Right kidney (tissue), 1 donor: Measurements from ENCODE around the gene HNRNPAB.

Experiments
- DNase-seq: peaks from one replicate; pipeline ENCODE4 v3.0.0-alpha.2; 2016

Gene HNRNPAB

DNA sequence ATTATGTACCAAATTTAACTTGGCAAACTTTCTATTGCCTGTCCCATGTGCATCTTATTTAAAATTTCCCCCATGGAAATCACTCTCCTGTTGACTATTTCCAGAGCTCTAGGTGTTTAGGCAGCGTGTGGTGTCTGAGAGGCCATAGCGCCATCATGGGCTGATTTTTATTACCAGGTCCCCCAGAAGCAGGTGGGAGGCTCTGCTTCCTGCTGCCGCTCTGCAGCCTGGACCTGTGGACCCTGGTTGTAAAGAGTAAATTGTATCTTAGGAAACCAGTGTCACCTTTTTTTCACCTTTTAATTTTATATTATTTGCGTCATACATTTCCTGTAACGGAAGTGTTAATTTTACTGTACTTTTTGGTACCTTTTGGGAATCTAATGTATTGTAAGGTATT lies 6.4 kb downstream of the HNRNPAB start:
- DNase-seq, result no peak

DNA sequence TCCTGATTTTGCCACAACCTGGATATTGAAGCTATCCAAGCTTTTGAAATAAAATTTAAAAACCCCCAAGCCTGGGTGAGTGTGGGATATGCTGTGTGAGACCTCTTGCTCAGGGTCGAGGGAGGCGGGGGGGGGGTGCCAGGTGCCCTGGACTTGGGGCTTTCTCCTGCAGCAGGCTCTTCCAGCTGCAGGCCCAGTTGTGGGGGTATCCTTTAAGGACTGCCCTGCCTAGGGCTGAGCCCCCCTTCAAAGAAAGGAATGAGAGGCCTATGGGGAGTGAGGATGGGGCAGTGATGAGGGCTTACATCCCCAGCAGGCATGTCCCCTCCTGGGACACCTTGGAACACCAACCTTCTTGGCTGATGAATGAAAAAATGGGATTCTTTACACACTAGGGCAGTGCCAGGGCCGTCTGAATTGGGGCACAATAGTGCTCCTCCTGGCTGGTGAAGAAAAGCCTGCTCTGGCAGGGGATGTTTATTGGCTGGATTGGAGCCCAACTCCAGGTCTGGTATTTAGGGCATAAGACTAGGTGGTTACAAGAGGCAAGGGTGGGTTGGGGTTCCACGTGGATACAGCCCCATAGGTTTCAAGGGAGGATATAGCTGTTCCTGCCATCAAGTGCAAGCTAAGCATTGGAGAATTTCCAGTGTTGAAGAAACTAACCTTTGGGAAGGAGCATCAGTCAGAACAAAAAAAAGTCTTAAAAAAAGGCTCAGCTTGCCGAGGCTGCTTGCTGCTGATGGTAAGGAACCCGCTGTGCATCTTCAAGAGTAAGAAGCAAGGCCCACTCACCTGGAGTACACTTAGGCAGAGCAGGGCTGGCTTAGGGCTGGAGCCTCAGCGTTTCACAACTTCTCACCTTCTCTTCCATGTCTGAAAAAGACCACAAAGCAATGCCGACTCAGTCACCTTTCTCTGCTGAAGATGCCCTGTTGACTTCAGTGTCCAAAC lies 7.0 kb downstream of the HNRNPAB start:
- DNase-seq, result no peak

DNA sequence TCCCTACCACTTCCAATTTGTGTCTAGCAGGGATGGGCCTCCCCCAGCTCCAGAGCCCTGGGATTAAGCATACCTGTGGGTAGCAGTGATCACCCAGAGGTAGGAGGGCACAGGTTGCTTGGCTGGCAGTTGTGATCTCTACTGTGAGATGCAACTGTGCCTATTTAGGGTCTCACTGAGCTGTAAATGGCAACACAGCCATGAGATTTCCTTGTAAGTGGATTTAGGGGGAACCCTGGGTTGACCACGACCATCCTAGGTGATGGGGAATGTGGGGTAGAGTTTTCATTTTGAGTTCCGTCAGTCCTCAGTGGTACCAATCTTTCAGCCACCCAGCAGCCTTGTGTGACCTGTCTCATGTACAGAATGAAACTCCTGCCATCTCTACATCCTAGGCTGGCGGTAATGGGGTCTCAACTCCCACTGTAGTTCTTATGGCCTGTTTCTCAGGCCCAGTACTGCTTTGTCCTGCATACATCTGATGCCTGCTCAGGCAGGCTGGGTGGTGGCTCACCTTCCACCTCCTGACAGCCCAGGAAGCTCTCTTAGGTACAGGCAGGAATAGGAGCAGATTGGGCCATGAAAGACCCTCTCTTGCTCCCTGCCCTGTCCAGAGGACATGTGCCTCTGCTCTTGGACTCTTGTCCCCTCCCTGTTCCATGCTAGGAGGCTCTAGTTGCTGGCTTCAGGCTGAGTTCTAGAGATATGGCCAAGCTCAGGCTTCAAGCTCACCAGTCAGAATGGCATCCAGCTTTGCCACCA lies 8.1 kb downstream of the HNRNPAB start:
- no peak for DNase-seq

DNA sequence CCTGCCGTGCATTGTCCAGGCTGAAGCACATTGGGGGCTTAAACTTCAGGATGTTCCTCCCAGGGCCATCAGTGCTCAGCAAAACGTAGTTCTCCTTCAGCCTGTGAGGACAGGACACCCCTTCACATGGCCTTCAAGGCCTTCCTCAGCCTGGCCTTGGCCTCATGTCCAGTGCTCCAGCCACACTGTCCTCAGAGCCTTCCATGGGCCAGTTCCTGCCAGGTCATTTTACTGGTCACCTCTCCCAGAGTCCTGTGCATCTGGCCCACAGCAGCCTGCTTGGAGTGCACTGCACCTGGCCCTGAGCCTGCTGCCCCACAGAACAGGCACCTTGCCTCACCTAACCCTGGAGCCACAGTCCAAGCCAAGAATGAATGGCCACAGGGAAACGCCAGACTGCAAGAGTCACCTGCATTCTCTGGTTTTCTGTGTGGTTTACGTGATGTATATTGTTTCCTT lies 8.7 kb downstream of the HNRNPAB start:
- no peak for DNase-seq

DNA sequence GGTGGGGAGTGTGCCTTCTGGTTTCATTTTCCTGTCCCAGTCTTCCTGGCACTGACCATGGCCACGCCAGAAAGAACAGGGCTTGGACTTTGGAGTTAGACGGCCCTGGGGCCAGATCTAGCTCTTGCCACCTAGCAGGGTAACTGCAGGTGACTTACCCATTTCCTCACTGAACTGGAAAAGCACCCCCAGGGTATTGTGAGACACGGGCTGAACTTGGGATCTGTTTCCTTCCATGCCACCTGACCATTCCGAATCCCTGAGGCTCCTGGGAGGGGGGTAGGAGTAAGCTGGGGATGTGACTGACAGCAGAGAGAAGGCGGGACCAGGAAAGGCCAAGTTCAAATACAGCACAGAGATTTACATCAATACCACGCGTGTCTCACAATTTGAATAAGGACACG lies 9.4 kb downstream of the HNRNPAB start:
- no peak for DNase-seq

DNA sequence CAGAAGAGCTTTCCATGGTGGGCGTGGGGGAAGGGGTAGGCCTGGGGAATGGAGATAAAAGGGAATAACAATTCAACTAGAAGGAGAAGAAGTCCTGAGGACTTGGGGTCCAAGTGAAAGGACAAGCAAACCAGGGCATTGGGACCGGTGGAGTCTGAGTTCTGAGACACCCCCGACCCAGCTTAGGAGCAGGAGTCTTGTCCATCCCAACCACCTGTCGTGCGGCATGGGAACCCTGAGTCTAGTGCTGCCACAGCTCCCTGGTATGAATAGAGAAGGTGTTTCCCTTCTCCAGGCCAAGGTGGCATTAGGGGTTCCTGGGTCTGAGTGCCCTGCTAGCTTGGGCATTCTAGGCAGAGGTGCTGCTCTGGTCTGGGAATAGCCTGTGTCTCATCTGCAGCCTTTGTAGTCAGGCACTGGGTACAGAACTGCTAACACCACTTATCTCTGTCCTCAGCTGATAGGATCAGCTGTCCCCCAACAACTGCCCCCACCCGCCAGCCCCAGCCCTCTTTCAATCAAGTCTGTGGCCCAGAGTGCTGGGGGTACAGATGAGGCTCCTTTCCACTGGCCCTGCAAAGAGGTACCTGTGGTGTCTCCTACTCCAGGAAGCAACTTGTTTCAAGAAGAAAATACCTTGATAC lies 9.9 kb downstream of the HNRNPAB start:
- DNase-seq, result no peak

DNA sequence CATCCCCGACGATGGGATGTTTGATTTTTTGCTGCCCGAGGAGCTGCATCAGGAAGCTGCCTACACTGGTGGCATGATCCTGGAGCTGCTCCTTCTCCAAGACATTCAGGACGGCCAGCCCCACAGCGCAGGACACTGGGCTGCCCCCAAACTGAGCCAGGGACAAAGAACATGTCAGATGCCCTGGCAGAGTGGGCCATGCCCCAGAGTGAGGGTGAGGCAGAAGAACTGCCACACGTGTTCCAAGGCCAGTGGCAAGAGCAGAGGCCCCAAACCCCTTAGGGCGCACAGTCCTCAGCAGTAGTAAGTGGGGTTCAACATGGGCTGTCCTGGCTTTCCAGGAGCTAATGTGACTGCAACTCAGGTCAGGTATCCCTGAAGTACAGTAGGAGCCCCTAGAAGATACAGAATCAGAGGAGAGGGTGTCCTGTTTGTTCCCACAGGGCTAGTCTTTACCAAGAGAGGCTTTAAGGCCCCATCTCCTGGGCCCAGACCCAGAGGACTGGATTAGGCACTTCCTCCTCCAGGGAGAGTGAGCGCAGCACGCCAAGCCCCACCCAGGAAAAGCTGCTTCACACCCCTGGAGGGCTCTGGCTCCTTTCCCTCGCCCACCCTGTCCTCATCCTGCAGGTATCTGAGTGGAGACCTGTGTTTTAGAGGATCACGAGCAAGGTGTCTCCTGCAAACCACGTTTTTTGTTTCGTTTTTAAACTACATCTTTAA lies 11.1 kb downstream of the HNRNPAB start:
- DNase-seq, result no peak

DNA sequence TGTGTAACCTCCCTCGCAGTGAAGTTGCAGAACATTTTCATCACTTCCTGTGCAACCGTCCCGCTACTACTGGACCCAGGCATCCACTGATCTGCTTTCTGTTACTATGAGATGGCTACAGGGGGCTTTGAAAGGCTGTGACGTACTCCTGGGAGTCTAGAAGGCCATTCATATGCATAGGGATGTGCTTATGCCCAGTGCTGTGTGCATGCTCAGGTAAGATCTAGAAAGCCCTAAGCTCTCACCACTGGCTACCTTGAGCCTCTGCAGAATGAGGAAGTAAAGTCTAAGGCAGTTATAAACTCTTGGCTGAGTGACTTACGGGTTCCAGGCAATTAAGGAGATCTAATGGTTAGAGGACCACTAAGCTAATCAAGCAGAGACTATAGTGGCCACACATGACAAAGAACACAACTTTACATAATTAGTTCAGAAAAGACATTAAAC lies 11.8 kb downstream of the HNRNPAB start:
- no peak for DNase-seq

DNA sequence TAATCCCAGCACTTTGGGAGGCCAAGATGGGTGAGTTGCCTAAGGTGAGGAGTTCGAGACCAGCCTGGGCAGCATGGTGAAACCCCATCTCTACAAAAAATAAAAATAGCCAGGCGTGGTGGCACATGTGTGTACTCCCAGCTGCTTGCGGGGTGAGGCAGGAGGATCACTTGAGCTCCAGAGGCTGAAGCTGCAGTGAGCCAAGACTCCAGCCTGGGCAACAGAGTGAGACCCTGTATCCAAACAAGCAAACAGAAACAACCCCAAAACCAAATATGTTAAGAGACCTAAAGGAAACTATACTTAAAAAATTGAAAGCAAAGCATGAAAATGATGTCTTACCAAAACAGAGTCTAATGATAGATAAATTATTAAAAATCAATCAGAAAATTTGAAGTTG lies 12.4 kb downstream of the HNRNPAB start:
- DNase-seq, result no peak

DNA sequence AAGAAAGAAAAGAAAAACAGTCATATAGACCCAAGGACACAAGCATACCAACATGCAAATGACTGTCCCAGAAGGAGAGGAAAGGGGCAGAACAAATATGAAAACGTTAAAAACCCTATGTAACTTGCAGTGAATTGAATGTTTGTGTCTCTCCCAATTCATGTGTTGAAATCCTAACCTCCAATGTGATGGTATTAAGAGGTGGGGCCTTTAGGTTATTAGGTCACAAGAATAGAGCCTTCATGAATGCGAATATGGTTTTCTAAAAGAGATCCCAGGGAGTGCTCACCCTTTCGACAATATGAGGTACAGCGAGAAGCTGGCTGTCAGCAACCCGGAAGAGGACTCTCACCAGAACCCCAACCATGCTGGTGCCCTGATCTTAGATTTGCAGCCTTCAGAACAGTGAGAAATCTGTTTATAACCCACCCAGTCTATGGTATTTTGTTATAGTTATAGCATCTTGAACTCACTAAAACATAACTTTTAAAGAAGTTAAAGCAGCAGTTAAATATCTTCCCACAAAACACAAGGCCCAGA lies 14.0 kb downstream of the HNRNPAB start:
- no peak for DNase-seq

DNA sequence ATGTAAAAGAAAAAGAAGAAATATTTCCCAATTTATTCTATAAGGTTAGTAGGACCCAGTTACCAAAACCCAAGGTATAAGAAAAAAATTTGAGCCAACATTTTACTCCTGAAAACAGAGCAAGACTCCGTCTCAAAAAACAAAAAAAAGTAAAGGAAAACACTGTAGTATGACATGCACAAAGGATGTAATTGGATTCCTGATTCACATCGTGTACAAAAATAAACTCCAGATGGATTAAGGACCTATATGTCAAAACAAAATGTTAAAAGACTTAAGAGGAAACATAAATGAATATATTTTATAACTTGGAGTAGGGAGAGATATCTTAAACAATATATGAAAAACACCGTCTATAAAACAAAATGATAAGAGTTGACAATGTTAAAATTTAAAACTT lies 14.5 kb downstream of the HNRNPAB start:
- no peak for DNase-seq

DNA sequence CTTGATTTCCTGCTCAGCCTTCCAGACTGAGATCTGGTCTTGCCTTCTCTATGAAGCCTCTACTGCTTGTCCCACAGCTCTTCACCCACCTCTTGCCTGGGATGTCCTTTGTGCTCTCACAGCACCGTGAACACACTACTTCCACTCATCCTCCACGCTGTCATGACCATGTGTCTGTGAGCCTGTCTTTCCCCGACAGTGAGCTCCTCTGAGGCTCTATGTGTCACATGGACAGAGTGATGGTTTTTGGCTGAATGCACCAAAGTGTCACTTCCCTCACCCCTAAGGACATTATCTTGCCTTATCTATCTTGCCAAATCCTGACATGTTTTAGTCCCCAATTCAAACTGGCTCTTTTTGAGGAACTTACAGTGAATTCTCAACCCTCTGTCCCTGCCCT lies 16.9 kb downstream of the HNRNPAB start:
- DNase-seq, result no peak

DNA sequence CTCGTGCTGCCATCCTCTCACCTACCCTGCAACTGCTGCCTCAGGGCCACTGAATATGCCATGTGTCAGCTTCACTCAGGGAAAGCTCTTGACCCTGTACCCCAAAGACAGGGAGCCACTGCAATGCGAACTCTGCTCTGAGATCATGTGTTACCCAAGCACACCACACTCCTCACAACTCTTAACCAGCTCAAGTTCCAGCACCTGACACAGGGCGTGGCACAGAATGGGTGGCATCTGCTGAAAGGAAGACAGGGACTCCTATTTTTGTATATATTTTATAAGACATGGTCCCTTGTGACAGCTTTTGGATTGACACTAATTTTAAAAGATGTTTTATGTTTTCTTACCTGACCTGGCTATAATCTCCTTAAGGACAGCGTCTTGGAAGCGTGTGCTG lies 17.5 kb downstream of the HNRNPAB start:
- DNase-seq, result no peak

DNA sequence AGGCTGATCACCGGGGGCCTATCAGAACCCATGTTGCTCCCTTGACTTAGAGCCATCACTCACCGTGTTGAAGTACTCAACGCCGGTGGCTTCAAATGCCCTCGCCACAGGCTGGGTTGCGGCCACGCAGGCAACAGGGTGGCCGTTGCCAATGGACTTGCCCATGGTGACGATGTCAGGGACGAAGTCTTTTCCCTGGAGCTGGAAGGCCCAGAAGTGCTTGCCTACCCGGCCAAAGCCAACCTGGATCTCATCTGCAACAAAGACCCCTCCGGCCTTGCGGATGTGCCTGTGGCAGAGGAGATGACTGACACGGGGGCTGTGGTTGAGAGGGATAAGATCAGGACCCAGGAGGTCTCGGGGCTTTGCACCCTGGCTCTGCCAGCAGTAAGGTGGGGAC lies 18.0 kb downstream of the HNRNPAB start:
- no peak for DNase-seq

DNA sequence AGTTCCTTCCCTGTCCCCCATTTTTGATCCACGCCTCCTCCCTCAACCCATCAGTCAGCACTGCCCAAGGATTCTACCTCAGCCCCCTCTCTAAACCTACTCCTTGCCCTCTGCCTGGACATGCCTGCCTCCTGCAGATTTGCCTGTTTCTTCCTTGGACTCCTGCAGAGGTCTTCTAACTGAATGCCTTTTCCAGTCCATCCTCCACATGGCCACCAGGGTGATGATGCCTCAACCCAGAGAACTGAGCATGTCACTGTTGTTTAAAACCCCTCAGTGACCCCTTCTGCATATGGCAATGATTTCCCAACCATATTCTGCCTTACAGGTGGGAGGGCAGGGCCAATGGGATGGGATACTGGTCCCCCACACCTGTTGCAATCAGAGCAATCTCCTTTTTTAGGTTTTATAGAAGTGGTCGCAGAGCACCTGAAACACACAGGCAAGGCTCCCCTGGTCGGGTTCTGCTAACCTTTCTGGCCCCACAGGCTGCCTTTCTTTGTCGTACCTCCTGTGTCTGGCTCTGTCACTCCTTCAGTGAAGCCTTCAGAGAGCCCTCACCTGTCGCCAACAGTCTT lies 19.0 kb downstream of the HNRNPAB start:
- DNase-seq, result no peak

DNA sequence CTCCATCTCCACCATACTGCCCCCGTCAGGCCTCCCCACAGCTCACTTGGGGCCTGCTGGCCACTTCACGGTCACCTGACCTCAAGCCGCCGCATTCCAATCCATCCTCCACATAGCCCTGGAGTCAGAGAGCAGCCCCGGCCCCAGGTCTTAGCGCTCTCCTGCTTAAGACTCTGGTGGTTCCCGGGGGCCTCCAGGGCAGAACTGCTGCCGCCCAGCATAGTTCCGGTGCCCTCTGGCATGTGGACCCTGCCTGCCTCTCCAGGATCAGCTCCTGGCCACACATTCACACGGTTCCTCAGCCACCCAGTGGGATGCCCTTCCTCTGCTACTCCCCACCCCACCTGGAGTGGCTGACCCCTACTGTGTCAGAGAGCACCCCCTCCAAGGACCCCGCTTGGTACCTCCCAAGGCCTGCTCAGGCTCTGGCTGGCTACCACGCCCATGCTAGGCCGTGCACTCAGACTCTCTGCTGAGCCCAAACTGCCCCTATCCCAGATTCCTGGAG lies 19.5 kb downstream of the HNRNPAB start:
- peak; percentile 46 for DNase-seq

DNA sequence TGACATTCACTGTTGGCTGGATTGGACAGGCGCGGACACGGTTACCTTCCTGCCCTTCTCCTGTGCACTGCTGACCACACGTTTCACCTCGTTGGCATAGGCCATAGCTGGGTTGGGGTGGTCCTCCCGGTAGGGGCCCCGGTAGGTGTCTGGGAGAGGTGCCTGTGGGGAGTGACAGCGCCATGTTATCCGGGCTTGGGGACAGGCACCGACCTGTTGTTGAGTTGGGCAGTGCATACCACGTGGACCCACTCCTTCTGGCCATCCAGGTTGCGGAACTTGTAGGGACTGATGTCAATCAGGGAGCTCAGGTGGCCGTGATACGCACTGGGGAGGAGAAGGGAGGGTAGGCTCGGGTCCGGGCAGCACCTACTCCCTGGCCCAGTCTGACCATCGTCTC lies 20.1 kb downstream of the HNRNPAB start:
- no peak for DNase-seq

DNA sequence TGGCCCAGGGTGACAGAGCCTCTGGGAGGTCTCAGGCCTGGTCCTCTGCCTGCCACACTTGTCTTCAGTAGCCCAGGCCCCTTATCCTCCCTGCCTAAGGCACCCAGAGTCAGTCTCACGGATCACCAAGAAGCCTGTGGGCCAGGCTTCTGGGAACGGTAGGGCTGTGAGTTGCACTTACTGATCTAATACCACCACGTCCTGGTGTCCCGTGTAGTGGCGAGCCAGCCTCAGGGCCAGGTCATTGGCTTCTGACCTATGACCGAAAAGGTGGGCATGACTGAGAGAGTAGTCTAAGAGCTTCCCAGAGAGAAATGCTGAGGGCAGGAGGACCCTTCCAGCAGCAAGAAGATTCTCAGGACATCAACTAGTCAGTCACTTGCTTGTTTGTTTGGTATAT lies 20.8 kb downstream of the HNRNPAB start:
- DNase-seq, result no peak

DNA sequence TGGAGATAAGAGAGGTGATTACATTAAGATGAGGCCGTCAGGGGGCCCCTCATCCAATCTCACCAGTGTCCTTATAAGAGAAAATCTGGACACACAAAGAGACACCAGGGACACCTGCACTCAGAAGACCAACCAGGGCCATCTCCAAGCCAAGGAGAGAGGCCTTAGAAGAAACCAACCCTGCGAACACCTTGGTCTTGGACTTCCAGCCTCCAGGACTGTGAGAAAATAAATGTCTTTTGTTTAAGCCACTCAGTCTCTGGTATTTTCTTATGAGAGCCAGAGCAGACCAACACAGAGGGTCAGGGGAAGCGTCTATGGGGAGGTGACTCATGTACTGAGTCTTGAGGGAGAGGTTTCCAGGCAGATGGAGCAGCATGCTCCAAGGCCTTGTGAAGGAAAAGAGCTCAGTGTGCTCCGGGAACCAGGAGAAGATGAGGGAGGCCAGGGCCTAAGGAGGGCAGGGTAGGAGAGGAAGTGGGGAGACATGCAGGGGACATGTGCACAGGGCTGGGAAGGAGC lies 22.9 kb downstream of the HNRNPAB start:
- no peak for DNase-seq

DNA sequence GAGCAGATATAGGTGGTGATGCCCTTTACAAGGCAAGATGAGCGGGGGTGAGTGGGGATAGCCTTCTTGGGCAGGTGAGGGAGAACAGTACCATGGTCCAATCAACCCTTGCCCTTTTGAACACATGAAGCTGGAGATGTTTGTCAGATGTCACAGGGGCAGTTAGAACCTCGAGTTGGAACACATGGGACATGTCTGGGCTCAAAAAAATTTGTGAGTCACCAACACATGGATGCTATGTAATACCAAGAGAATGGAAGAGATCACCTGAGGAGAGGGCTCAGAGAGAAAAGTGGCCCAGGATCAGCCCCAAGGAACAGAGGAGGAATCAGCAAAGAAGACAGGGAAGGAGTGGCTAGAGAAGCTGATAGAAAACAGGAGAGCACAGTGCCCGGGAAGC lies 23.6 kb downstream of the HNRNPAB start:
- DNase-seq, result no peak

DNA sequence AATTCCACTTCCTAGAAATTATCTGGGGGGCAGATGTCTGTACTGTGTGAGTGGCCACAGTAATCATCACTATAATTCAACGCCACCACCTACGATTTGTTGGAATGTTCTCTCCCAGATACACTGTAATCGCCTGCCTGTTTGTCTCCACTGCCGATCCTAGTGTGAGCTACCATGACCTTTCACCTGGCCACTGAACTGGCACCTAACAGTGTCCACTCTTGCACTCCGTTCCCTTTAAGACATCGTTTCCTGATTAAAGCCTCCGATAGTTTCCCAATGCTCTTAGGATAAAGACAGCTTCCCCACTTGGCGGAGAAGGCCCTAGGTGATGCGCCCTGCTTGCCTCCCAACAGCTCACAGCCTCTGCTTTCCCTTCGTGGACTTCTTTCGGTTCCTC lies 24.3 kb downstream of the HNRNPAB start:
- no peak for DNase-seq
